SW480 (cell line): ENCODE data around the gene OCEL1.

ENCODE experiments used
- DNase-seq: peaks from one replicate; pipeline ENCODE4 v3.0.0-alpha.2; 2016; ENCODE audit warnings: low spot score

OCEL1 gene

DNA sequence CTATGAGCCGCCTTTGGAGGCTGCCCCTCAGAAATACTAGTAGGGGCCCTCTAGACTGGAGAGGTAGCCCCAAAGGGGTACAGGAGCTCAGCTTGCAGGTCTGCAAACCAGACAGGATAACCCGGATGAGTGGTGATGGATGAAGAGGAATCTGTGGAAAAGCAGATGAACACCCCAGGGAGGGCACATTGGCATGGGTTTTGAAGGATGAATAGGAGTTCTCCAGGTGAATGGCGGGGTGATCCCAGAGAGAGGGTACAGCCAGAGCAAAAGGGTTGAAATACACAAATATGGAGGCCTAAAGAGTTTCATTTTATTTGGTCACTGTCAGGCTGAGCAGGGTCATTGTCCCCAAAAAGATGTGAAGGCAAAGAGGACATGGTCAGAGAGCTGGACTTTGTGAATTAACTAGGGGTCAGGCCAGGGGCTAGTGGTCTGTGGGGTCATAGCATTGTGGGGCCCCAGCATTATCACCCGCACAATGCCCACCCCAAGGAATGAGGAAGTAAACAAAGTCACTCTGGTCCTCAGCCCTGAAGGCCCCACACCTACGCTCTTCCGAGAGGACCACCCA, 14.9 kb downstream of the OCEL1 start:
- no peak for DNase-seq

GRCh38 chr19:17242431-17243208, 16.6 kb downstream of the OCEL1 start:
- DNase-seq = no peak

DNA sequence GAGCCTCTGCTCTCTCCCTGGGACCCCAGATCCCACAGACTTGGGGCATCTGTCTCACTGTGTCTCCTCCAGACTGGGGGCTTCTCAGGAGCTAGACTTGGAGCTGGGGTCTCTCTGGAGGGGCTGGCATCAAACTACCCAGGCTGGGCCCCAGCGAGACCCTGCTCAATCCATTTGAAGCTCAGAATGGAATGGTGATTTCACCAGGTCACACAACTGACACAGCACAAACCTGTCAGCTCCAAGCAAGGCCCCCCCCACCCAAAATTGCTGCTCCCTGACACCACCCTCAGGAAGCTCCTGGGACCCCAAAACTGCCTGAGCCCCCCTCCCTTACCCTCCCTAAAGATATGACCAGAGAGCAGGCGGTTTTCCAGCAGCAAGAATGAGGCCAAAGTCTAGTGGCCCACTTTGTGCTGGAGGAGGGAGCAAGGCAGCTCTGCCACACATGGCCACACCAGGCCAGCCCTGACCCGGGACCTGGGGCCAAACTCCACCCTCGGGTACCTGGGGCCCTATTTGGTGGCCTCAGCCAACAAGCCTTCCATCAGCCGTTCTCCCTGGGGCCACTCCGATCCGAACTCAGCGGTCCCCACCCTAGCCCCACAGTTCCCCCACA, 17.3 kb downstream of the OCEL1 start:
- no peak for DNase-seq

- peak; percentile 66 for DNase-seq
Observed at GRCh38 chr19:17243830-17244617, 18.0 kb downstream of the OCEL1 start.

GRCh38 chr19:17244618-17245534, 18.9 kb downstream of the OCEL1 start:
- no peak for DNase-seq

- no peak for DNase-seq
Observed at GRCh38 chr19:17245535-17245984, 19.5 kb downstream of the OCEL1 start, which contains the start of gene NR2F6. NR2F6 (minus strand) TSS chr19:17245919; CDS start chr19:17245220, 699 bp downstream.

- no peak for DNase-seq
Observed at GRCh38 chr19:17246681-17247425, 20.8 kb downstream of the OCEL1 start.

GRCh38 chr19:17248011-17248776, 22.2 kb downstream of the OCEL1 start:
- DNase-seq = peak; percentile 43

GRCh38 chr19:17249887-17250548, 24.0 kb downstream of the OCEL1 start:
- DNase-seq = no peak

- DNase-seq = no peak
Observed at GRCh38 chr19:17254636-17255035, 28.6 kb downstream of the OCEL1 start.

DNA sequence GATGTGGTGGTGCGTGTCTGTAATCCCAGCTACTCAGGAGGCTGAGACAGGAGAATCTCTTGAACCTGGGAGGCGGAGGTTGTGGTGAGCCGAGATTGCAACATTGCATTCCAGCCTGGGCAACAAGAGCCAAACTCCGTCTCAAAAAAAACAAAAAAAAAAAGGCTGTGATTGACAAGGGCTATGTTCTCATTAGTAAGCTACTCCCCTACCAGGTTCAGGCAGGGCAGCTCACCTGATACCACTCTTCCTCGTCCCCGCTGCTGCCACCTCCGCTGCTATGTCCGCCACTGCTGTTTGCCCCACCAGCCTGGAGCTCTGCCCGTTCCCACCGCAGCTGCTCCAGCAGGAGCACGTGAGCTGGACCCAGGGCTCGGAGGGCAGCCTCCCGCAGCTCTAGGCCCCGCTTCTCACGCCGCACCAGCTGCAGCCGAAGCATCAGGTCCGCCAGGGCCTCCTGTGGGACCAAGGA, 29.2 kb downstream of the OCEL1 start:
- peak; percentile 48 for DNase-seq

DNA sequence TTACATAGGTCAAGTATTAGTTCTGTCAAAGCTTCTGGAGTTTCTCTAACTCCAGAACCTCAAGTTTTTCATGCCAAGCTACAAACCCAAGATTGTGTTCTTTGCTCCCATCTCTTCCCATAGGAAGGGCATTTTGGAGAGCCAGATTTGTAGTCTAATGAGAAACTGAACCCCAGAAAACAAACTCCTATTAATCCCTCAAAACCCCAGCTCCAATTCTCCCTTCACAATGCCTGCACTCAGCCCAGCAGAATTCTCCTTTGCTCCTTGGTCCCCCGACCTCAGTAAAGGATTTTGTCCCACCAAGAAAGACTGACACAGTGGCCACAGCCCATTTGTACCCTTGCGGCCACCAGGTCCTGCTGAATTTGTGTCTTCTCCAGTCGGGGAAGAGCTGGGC, 30.1 kb downstream of the OCEL1 start:
- DNase-seq = no peak

DNA sequence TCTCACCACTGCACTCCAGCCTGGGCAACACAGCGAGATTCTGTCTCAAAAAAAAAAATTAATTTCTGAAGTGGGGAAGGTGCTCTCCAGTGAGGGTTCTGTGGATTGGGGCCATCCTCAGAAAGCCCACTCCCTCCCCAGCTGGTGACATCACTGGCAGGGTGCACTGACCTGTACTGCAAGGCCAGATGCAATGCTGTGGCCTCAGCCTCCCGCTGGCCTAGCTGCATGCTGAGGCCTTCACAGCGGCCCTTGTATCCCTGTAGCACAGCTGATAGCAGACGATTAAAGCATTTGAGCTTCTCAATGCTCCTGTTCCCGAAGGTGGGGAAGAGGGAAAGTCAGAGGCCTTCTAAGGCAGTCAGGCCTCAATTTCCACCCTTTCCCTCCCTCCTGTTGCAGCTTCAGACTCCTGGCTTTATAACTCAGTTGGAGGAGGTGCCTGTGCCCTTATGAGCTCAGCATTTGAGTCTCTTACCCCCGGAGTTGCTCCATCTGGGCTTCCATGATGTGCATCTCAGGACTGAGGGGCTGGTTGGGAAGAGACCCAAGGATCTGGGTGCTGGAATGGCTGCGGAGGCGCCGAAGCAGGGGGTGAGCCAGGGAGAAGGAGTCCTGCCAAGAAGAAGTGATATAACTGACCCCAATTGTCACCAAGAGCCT, 33.2 kb downstream of the OCEL1 start:
- DNase-seq = no peak

DNA sequence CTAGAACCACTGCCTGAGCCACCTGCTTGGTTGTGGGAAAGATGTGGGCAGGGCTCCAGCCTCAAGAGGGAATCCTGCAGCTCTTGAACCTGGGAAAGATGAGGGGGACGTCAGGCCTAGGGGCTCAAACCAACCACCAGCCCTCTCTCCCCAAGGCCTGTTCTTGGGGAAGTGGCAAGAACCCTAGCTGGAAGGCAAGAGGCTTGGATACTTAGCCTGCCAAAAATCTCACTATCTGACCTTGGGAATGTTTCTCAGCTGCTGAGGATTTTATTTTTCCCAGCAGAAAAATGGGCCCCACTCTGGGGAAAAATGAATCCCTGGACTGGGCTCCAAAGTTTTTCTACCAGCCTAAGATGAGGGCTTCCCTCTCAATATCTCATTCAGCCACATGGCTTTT, 33.9 kb downstream of the OCEL1 start:
- DNase-seq = no peak

DNA sequence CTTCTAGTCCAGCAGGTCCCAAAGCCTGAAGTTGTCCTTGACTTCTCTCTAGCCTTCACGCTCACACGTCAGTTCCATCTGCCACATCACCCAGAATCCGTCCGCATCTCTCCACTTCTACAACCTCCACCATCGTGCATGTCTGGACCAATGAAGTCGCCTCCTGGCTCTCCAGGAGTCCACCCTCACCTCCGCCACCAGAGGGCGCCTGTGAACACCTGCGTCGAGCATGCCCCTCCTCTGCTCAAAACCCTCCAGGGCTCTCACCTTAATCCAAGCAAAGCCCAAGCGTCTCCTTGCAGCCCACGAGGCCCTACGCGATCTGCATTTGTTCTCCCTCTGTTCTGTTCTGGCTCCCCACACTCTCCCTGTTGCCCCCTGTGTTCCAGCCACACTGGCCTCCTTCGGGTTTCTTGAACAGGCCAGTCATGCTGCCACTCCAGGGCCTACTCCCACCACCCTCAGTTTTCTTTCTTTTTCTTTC, 34.9 kb downstream of the OCEL1 start:
- peak; percentile 84 for DNase-seq

DNA sequence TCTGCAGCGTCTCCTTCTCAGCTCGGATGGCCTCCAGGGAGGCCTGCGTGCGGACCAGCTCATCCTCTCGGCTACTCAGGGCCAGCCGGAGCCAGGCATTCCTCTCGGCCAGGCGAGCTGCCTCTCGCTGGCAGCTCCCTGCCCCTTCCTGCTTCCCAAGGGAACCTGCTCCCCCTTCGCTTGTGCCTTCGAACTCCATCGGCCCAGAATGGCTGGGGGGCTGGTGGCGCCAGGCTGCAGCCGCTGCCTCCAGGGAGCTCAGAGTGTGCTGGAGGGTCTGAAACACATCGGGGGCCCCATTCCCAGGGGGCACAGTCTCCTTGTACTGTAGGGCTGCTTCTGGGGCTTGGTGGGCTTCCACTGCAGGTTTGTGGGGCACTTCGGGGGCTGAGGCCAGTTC, 36.5 kb downstream of the OCEL1 start:
- no peak for DNase-seq

DNA sequence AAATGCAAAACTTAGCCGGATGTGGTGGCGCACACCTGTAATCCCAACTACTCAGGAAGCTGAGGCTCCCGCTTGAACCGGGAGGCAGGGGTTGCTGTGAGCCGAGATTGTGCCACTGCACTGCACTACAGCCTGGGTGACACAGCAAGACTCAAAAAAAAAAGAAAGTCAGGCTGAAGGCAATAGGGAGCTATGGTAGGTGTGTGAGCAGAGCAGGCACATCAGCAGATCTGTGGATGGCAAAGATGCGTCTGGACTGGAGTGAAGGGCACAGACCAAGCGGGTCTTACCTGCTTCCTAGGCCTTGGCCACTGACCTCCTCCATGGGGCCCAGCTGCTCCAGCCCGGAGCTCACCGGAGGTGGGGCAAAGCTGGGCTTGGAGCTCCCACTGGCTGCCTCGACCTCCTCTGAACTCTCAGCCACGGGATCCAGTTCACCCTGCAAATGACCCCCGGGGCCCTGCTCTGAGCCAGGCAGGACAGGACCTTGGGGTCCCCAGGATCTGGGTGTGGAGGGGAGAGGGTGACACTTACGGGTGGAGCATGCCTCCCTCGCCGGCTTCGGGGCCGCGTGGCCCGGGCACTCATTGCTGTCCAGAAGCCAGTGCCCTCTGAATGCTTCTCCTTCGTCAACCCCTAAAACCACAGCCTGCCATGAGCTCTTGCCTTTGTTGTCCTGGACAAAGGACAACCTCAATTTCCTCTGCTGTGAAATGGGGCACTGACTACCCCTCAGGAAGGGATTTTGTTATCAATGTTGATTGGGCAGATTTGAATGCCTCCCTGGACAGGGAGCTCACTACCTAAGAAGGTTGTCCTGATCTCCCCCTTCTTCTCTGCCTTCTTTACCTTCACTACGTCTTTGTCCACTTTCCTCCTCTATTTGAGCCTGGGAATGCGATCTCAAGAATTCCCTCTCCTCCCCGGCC, 38.0 kb downstream of the OCEL1 start:
- DNase-seq = no peak
